ENCODE results near the gene SDF4. TPM values are rescaled to one million over a fixed set of nuclear protein-coding genes. Genes with fewer than 3 reads are reported as not detected.

The SDF4 gene
- total and polyA plus RNA-seq, 2 of the 13 experiments (the other 11 are each of a cell fraction or from before 2014, with no cell fraction given) = 80.8 to 107 TPM

DNA sequence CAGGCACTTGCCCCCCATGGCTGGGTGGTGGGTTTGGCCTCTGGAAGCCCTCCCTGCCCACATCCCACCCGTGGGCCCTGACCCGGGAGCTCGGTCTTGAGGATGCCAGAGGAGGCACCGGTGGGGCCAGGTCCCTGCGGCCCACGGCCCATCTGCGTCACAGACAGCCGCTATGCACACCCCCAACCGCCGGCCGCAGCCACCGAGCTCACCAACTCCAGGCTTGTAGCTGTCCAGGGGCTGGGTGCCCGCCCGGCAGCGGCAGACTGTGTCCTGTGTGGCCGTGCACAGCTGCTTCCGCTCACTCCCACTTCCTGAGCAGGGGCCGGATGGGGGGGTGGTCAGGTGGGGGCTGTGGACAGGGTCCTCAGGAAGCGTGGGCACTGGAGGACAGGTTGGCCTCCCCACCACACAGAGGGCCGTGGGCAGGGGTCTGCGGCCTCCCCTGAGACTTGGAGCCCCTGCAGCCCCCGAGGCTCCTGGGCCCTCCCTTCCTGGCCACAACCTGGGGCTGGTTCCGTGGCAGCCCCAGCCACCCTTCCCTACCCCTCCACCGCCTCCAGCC lies 18.9 kb downstream of the SDF4 start:
- FAIRE-seq = no peak
- Histone ChIP-seq H4K20me1 (ENCODE audit: insufficient read depth, low read length) (no peaks in the 10 kb centered on the region), H3K4me3 (replicated peaks in 1 of 3; ENCODE audit: insufficient read depth in 1 of 3, low read depth in 2 of 3, low read length in 3 of 3) (no peak overlapping the region), H3K4me1 (ENCODE audit: insufficient read depth, low read length) (no peaks in the 10 kb centered on the region), H3K36me3 (replicated peaks in 1 of 2; ENCODE audit: control insufficient read depth in 1 of 2, insufficient read depth in 2 of 2, low read length in 2 of 2) (peaks cover 0 to 9% of the 10 kb centered on the region in 2 experiments; a peak in 1 of 5 replicates), H3K9me3 (ENCODE audit: low read length) (no peaks in the 10 kb centered on the region), H2AFZ (ENCODE audit: low read length) (no peak overlapping the region), H3K4me2 (ENCODE audit: low read depth, low read length) (no peak overlapping the region), H3K27me3 (ENCODE audit: control insufficient read depth in 1 of 2, insufficient read depth in 2 of 2, low read length in 2 of 2) (peaks cover 5 to 48% of the 10 kb centered on the region in 2 experiments; a peak in 3 of 5 replicates), H3K9ac (ENCODE audit: insufficient read depth, low read depth, low read length) (no peak overlapping the region), H3K27ac (ENCODE audit: extremely low read length, insufficient read depth, low read length) (no peak overlapping the region), H3K79me2 (ENCODE audit: insufficient read depth, low read length) (no peaks in the 10 kb centered on the region)
- ATAC-seq = peak; percentile 32
- CTCF ChIA-PET (ENCODE audit: low intra/inter-chr PET ratio, low total read pairs) = no interaction called here
- BruUV-seq (replicated peaks) = no TSS peak
- TF ChIP-seq ZNF839 (CRISPR knock-in tag; IDR thresholded peaks at IDR 0.05; ENCODE audit: borderline replicate concordance) = no peak
- no peak for TF ChIP-seq GABPA (IDR thresholded peaks at IDR 0.05; ENCODE audit: low read depth, low read length)
- TF ChIP-seq GABPA (CRISPR knock-in tag; IDR thresholded peaks at IDR 0.05; ENCODE audit: low read depth) = peak; percentile 46; the same call in 1 of the 2 replicates
- no peak for TF ChIP-seq ZNF501 (CRISPR knock-in tag; IDR thresholded peaks at IDR 0.05)
- no peak for TF ChIP-seq FOXJ3 (CRISPR knock-in tag; IDR thresholded peaks at IDR 0.05; ENCODE audit: borderline replicate concordance)
- no peak for TF ChIP-seq ZNF143 (CRISPR knock-in tag; IDR thresholded peaks at IDR 0.05)
- TF ChIP-seq, protein P1, sequence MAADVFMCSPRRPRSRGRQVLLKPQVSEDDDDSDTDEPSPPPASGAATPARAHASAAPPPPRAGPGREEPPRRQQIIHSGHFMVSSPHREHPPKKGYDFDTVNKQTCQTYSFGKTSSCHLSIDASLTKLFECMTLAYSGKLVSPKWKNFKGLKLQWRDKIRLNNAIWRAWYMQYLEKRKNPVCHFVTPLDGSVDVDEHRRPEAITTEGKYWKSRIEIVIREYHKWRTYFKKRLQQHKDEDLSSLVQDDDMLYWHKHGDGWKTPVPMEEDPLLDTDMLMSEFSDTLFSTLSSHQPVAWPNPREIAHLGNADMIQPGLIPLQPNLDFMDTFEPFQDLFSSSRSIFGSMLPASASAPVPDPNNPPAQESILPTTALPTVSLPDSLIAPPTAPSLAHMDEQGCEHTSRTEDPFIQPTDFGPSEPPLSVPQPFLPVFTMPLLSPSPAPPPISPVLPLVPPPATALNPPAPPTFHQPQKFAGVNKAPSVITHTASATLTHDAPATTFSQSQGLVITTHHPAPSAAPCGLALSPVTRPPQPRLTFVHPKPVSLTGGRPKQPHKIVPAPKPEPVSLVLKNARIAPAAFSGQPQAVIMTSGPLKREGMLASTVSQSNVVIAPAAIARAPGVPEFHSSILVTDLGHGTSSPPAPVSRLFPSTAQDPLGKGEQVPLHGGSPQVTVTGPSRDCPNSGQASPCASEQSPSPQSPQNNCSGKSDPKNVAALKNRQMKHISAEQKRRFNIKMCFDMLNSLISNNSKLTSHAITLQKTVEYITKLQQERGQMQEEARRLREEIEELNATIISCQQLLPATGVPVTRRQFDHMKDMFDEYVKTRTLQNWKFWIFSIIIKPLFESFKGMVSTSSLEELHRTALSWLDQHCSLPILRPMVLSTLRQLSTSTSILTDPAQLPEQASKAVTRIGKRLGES (CRISPR knock-in tag; IDR thresholded peaks at IDR 0.05; ENCODE audit: borderline replicate concordance) = no peak
- DNase-seq (ENCODE audit: low spot score) = no peak
- no CpG with 5 or more reads among the region's 24 CpGs for WGBS (ENCODE audit: low lambda C conversion rate)
- POLR2A ChIA-PET = no interaction called here
- intact Hi-C loops (cut with micrococcal nuclease; ENCODE audit: unreplicated experiment) = no loop called here
- in situ Hi-C loops (cut with HindIII; ENCODE audit: extremely low pct_ligation_motif_present, low pct_unique_long_range_greater_than_20kb) = no loop called here
